IgD-negative memory B cell (primary cell): ENCODE results near the gene SLC4A4. TPM values are rescaled to one million over a fixed set of nuclear protein-coding genes. Genes with fewer than 3 reads are reported as not detected.
"Not testable (repeated sequence)": the region's sequence is repeated elsewhere in the genome, so short reads cannot be mapped to it uniquely, and the experiment has no call there.

Experiments used
- H3K27ac Mint-ChIP-seq, 3 donors: one replicate each; pipeline ENCODE4 v1.8.0; 2020 to 2022; ENCODE audit warnings: mild to moderate bottlenecking in 3 of 3, mixed read lengths in 3 of 3, moderate library complexity in 1 of 3
- H3K27me3 Mint-ChIP-seq: one replicate; pipeline ENCODE4 v1.8.0; 2021; ENCODE audit warnings: mixed read lengths
- H3K36me3 Mint-ChIP-seq: one replicate; pipeline ENCODE4 v1.8.0; 2020; ENCODE audit warnings: mild to moderate bottlenecking, mixed read lengths
- H3K4me1 Mint-ChIP-seq, 3 donors: one replicate each; pipeline ENCODE4 v1.8.0; 2020 to 2022; ENCODE audit warnings: mixed read lengths in 3 of 3, mild to moderate bottlenecking in 1 of 3
- H3K4me3 Mint-ChIP-seq, 4 donors: one replicate each; pipeline ENCODE4 v1.8.0; 2020 to 2022; ENCODE audit warnings: mild to moderate bottlenecking in 4 of 4, mixed read lengths in 4 of 4, moderate library complexity in 3 of 4
- H3K9me3 Mint-ChIP-seq, 3 donors: one replicate each; pipeline ENCODE4 v1.8.0; 2020 to 2021; ENCODE audit warnings: mixed read lengths in 3 of 3, mild to moderate bottlenecking in 1 of 3
- polyA plus RNA-seq: library from polyadenylated mRNA; unstranded; fragments of 300-500 nt; fragmentation: Illumina TruSeq; gene quantifications from one replicate; pipeline ENCODE4 v1.2.3, GENCODE V29; 2021

The SLC4A4 gene
- polyA plus RNA-seq, 1 donor from 2014 or later: not detected

DNA sequence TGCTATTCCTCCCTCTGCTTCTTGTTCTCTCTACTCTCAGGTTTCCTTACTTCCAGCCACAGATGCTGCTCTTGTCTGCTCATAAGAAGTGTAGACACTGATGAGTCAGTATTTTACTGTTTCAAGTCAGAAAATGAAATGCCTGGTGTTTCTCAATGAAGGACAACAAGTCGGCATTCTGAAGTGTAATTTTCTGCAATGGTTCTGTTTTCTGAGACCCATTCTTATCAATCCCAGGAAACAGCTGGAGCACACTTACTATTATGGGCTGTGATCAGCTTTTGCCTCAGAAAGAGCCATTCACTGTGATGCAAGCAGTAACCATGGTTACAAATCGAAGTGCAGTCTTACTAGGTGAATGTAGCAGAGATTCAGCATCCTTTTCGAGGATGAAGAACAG, 42.0 kb downstream of the SLC4A4 start:
- H3K4me1 Mint-ChIP-seq: no peaks in the 10 kb centered on the region
- no peak overlapping the region for H3K27ac Mint-ChIP-seq
- H3K4me3 Mint-ChIP-seq: no peak overlapping the region
- no peaks in the 10 kb centered on the region for H3K36me3 Mint-ChIP-seq
- no peaks in the 10 kb centered on the region for H3K9me3 Mint-ChIP-seq
- H3K27me3 Mint-ChIP-seq: no peaks in the 10 kb centered on the region

DNA sequence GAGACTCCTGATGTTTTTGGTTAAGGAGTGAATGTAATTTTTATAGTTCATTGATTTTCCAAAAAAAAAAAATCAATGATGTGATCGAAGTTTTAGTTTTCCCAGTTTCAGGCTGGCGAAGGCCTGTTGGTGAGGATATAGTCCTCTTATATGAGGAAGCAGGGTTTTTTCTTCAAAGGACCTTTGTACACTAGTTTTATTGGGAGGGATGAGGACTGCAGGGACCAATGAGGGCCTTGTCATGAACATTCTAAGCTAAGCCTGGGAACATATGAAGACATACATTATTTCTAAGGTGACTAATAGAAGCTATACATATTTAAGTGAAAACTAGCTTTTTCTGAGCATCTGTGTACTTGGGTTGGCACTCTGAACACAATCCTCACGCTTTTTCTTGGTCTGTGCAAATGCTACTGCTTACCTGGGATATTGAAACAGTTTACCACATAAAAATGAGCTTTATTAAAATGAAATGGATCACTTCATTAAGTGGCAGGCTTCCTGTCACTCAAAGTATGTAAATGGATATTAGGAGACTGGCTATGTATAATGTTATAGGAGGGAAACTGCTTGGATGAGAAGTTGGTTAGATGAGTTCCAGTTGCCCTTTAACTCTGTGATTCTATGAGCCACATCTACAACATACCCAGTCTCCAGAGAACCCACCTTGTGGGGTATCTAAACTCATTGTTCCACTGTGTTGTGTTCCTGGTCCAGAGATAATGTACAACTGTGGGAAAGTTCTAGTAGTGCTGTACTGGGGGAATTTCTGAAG, 43.5 kb downstream of the SLC4A4 start:
- H3K27ac Mint-ChIP-seq: no peak overlapping the region
- no peaks in the 10 kb centered on the region for H3K27me3 Mint-ChIP-seq

DNA sequence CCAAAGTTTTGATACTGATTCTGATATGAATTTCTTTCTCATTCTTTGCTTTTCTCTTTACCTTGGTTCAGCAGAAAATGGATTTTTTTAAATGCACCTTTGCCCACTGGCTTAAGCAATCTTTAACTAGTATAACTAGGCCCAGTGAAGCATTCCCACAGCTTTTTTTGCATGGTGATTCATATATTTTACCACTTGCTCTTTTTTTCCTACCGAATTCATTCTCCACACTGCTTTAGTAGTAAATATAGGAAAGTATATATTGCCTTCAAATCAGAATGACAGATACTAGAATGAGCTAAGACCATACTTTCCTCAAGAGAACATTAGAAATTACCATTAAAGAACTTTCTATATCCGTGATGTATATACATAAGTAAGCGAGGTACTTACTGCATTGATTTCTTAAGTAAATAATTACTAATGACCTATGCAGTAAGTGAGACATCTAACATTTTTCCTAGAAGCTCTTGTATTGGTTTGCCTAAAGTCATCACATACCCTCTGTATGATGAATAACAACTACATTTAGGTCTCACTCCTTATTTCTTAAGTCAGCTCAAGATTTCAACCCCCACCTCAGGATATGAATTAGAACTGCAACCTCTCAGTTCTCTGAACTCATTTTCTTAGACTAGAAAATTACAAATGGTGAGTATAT, 44.2 kb downstream of the SLC4A4 start:
- no peaks in the 10 kb centered on the region for H3K4me1 Mint-ChIP-seq
- H3K27me3 Mint-ChIP-seq: no peaks in the 10 kb centered on the region
- H3K27ac Mint-ChIP-seq: no peak overlapping the region
- no peaks in the 10 kb centered on the region for H3K9me3 Mint-ChIP-seq
- H3K4me3 Mint-ChIP-seq: no peak overlapping the region
- peaks cover 1% of the 10 kb centered on the region for H3K36me3 Mint-ChIP-seq

More for the DNA sequence above, 43.5 kb downstream of the SLC4A4 start:
- Mint-ChIP-seq H3K9me3 (no peaks in the 10 kb centered on the region), H3K36me3 (peaks cover 1% of the 10 kb centered on the region), H3K4me1 (no peaks in the 10 kb centered on the region), H3K4me3 (no peak overlapping the region)

DNA sequence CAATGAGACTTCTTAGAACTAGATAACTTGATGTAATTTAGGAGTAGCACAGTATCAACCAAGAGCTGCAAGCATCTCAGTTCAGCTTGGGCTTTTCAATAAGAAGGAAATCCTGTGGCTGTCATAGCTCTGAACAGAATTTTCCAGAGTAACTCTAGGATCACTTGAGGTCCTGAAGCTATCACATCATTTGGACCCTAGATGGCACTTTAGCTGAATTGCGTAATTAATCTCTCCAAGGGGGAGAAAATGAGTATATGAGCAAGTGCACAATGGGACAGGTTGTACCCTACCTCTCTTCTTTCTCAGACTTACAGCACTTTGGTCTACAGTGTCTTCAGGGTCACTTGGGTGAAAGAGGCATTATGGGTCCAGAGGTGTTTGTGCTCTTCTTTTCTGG, 45.2 kb downstream of the SLC4A4 start:
- Mint-ChIP-seq H3K4me3 (no peak overlapping the region), H3K27me3 (no peaks in the 10 kb centered on the region), H3K4me1 (no peaks in the 10 kb centered on the region), H3K27ac (no peak overlapping the region), H3K9me3 (no peaks in the 10 kb centered on the region), H3K36me3 (peaks cover 1% of the 10 kb centered on the region)

DNA sequence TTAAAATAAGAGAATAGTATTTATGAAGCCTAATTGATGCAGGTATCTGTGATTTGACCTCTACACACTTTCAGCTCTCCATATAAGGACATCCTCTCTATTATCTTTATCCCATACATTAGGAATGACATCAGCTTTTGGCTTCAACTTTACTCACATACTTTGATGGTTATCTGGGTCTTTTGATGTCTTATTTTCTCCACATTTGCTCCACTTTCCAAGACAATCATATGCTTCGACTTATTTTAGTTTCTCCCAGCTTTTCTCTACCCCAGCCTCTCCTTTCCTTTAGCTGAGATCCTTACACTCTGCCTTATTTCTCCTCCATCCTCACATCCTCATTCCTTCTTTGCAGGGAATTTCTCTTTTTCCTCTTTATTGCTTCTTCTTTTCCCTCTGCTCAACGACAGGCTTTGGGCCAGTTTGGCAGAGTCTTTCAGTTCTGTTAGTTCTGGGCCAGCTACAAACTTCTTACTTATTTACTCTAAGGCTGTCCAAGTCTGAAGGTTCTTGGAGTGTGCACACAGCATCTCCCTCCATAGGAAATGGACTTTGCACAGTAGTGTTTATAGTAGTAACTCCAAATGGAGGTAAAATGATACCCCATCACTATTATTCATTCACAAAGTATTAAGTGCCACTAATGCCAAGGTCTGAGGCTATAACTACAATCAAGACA, 50.5 kb downstream of the SLC4A4 start:
- no peak overlapping the region for H3K27ac Mint-ChIP-seq
- H3K4me3 Mint-ChIP-seq: no peak overlapping the region
- H3K36me3 Mint-ChIP-seq: peaks cover 1% of the 10 kb centered on the region

DNA sequence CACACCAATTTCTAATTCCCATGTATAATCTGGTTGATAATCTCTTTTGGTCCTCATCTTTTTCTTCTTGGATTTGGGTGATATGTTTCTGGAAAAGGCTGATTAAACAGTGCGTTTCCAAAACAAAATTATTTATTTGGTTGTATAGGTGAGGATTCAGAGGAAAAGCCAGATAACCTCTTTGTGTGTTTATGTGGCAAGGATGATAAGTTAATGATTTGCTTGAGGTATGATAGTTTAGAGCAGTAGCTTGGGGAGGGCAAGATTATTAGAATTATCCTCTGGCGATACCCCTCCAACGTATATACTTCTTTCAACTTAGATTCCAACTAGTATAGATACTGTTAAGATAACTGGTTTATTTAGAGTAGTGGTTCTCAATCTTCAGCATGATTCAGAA, 53.3 kb downstream of the SLC4A4 start:
- Mint-ChIP-seq H3K27ac (no peak overlapping the region), H3K9me3 (no peaks in the 10 kb centered on the region), H3K27me3 (peaks cover 4% of the 10 kb centered on the region), H3K36me3 (peaks cover 1% of the 10 kb centered on the region), H3K4me1 (no peaks in the 10 kb centered on the region), H3K4me3 (no peak overlapping the region)

More for the DNA sequence above, 50.5 kb downstream of the SLC4A4 start:
- no peaks in the 10 kb centered on the region for H3K9me3 Mint-ChIP-seq
- no peaks in the 10 kb centered on the region for H3K4me1 Mint-ChIP-seq
- peaks cover 4% of the 10 kb centered on the region for H3K27me3 Mint-ChIP-seq

DNA sequence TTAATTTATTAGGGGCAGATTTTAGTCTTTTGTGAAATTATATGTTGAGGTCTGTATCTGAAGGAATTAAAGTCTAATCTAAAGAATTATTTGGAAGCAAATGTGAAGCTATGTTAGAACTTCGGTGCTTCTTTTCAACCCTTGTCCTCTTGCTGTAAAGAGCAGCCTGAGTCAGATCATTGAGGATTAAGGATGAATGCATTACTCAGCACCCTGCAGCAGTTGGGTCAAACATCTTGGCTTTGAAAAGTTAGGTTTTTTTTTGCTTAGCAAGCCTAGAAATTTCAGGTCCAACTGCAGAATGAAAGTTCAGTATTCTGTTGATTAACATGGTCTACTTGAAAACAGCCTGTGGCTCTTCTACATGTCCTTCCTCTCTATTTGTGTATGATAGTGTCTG, 57.6 kb downstream of the SLC4A4 start:
- Mint-ChIP-seq H3K4me3 (no peak overlapping the region), H3K36me3 (peaks cover 1% of the 10 kb centered on the region), H3K27ac (no peak overlapping the region), H3K4me1 (no peaks in the 10 kb centered on the region), H3K27me3 (peaks cover 5% of the 10 kb centered on the region), H3K9me3 (no peaks in the 10 kb centered on the region)

DNA sequence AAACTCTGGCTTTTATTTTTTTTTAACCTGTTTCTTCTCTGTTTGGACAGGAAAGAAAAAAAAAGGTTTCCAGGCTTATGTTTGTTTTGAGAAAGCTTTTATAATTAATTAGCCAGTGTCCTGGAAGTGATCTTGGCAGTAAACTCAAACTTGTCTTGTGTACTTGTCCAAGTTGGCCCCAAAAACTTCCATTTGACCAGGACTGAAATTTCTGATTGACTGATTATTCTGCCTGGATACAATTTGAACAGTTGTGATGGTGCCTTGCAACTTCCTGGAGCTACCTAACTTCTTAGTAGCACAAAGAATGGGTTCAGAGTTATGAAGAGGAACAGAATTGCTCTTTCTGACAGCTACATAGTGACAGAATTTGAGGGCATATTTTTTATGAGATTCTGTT, 62.0 kb downstream of the SLC4A4 start:
- no peaks in the 10 kb centered on the region for H3K9me3 Mint-ChIP-seq
- no peaks in the 10 kb centered on the region for H3K4me1 Mint-ChIP-seq

DNA sequence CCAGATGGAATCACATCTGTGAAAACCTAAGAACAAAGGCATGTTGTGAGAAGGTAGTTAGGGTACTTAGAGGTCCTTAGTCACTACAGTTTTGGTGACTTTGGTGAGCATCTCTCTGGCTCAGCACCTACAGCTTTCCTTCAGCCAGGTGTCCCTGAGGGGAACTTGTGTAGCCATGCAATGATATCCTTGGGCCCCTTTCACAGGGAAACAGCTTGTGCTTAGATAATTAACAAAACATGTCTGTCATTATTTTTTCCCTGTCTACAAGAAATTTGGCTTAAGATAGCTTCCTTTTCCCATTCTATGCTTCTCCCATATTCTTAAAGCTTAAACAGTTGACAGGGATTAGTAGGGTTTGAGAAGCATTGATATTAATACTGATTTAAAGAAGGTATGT, 63.8 kb downstream of the SLC4A4 start:
- peaks cover 7% of the 10 kb centered on the region for H3K27me3 Mint-ChIP-seq
- H3K36me3 Mint-ChIP-seq: peaks cover 2% of the 10 kb centered on the region
- no peaks in the 10 kb centered on the region for H3K4me1 Mint-ChIP-seq
- H3K27ac Mint-ChIP-seq: no peak overlapping the region
- no peaks in the 10 kb centered on the region for H3K9me3 Mint-ChIP-seq
- no peak overlapping the region for H3K4me3 Mint-ChIP-seq

More for the DNA sequence above, 62.0 kb downstream of the SLC4A4 start:
- H3K27ac Mint-ChIP-seq: no peak overlapping the region
- H3K4me3 Mint-ChIP-seq: no peak overlapping the region
- peaks cover 7% of the 10 kb centered on the region for H3K27me3 Mint-ChIP-seq
- H3K36me3 Mint-ChIP-seq: peaks cover 1% of the 10 kb centered on the region

DNA sequence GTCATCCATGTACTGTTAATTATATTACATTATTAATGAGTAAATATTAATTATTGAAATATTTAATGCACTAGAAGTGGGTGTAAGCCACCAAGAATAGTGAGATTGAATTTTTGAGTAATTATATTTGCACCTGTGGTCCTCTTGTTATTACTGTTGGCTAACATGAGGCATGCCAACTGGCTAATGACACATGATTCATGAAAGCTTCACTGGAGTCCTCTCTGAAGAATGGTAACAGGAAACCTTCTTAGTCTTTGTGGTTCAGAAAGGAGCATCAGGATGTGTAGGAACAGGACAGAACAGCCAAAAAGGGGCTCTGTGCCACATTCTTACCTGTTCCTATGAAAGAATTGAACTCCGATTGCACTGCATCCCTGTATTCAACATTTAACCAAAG, 65.2 kb downstream of the SLC4A4 start:
- Mint-ChIP-seq H3K36me3 (peaks cover 1% of the 10 kb centered on the region), H3K27ac (no peak overlapping the region), H3K27me3 (peaks cover 7% of the 10 kb centered on the region), H3K4me1 (no peaks in the 10 kb centered on the region), H3K4me3 (no peak overlapping the region), H3K9me3 (peaks cover 5 to 8% (median 7%) of the 10 kb centered on the region in 3 donors)

DNA sequence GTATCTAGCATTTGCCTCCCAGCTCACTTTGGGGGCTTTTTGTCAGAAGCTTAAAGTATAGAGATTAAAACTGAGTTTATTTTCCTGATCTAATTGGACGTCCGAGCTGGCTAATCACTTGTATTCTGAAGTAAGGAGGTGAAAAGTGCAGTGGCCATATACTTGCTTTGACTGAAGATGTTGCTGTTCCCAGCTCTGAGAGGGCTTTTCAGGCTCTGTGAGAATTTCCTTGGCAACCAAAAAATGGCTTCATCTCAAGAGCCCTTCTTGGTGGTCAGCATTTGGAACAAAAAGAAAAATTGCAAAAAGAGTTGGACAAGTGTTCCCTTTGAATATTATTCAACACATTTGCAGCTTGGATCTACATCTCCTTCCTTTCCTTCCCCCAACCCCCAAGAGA, 67.0 kb downstream of the SLC4A4 start:
- Mint-ChIP-seq H3K27ac (no peak overlapping the region), H3K4me3 (no peak overlapping the region)

DNA sequence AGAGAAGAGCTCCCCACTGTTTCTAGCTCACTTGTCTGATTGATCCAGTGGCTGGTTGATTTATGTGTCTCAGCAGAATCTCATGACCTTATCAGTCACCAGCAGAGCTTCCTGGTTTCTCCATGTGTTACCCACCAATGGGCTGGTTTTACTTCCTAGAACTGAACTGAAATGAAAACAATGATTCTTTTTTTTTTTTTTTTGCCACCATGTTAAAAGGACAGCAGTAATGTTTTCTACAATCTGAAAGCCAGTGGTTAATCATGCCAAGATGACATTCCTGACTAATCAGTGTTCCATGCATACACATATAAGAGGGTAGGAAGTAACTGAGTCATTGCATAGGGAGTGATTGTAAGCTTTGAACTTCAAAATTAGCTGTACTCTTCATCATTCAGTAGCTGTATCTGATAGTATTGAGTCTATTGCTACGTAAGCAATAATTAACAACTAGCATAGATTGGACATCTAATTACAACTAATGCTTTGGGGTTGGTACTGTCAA, 67.7 kb downstream of the SLC4A4 start:
- Mint-ChIP-seq H3K9me3 (peaks cover 8 to 11% (median 11%) of the 10 kb centered on the region in 3 donors), H3K27me3 (peaks cover 4% of the 10 kb centered on the region), H3K4me1 (no peaks in the 10 kb centered on the region), H3K27ac (no peak overlapping the region), H3K36me3 (peaks cover 3% of the 10 kb centered on the region), H3K4me3 (no peak overlapping the region)

More for the DNA sequence above, 67.0 kb downstream of the SLC4A4 start:
- H3K27me3 Mint-ChIP-seq: peaks cover 4% of the 10 kb centered on the region
- peaks cover 3% of the 10 kb centered on the region for H3K36me3 Mint-ChIP-seq
- H3K9me3 Mint-ChIP-seq: peaks cover 5 to 11% (median 10%) of the 10 kb centered on the region in 3 donors
- no peaks in the 10 kb centered on the region for H3K4me1 Mint-ChIP-seq

DNA sequence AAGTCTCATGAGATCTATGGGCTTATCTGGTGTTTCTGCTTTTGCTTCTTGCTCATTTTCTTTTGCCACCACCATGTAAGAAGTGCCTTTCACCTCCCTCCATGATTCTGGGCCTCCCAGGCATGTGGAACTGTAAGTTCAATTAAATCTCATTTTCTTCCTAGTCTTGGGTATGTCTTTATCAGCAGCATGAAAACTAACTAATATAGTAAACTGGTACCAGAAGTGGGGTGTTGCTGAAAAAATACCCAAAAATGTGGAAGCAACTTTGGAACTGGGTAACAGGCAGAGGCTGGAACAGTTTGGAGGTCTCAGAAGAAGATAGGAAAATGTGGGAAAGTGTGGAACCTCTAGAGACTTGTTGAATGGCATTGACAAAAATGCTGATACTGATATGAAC, 70.1 kb downstream of the SLC4A4 start:
- peak overlapping the region in 1 of 4 donors; percentile 34 for H3K4me3 Mint-ChIP-seq
- H3K36me3 Mint-ChIP-seq, H3K27me3 Mint-ChIP-seq, H3K27ac Mint-ChIP-seq, H3K4me1 Mint-ChIP-seq: not testable (repeated sequence)
- H3K9me3 Mint-ChIP-seq: peaks cover 8 to 14% (median 11%) of the 10 kb centered on the region in 3 donors

DNA sequence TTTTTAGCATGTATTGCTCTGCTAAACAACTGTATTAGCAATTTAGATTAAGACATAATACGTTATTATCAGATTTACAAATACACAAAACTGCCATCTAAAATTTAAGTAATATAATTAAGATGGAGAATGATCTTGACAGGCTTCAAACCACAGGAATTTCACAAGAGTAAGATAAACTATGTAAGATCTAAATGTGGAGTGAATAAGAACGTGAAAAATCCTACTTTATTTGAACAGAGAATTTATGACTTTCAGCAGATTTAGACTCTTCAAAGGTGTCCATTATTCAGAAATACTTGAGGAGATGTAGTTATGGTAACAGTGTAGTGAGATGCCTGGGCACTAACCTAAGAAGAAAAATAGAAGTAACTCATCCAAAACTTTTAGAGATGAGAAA, 73.2 kb downstream of the SLC4A4 start:
- peaks cover 2% of the 10 kb centered on the region for H3K36me3 Mint-ChIP-seq

DNA sequence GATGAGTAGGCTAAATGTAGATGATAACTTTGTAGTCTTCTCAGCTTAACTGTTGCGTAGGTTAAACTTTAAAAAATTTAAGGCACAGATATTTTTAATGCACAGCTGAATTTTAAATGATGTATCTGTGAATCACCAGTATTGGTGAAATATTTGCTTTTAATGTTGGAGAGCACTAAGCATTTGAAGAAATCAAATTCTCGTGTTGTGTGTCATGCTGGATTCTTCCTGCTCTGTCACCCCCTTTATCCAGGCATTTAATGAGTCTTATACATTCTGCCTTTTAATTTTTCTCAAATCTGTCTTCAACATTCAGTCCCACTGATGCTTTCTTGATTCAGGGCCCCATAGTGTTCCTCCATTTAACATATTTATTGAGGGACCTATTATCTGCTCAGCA, 76.7 kb downstream of the SLC4A4 start:
- H3K4me3 Mint-ChIP-seq: no peak overlapping the region
- no peaks in the 10 kb centered on the region for H3K27me3 Mint-ChIP-seq
- no peaks in the 10 kb centered on the region for H3K4me1 Mint-ChIP-seq
- H3K27ac Mint-ChIP-seq: no peak overlapping the region
- H3K36me3 Mint-ChIP-seq: no peaks in the 10 kb centered on the region
- H3K9me3 Mint-ChIP-seq: peaks cover 0 to 6% (median 3%) of the 10 kb centered on the region in 3 donors

More for the DNA sequence above, 73.2 kb downstream of the SLC4A4 start:
- H3K9me3 Mint-ChIP-seq: peaks cover 8 to 14% (median 11%) of the 10 kb centered on the region in 3 donors
- no peaks in the 10 kb centered on the region for H3K4me1 Mint-ChIP-seq
- no peaks in the 10 kb centered on the region for H3K27me3 Mint-ChIP-seq
- H3K27ac Mint-ChIP-seq: no peak overlapping the region
- H3K4me3 Mint-ChIP-seq: no peak overlapping the region
